Activated CD4-positive, alpha-beta T cell treated with anti-CD3 and anti-CD28 coated beads for 36 hours (primary cell): Measurements from ENCODE around the gene TMEM225B. TPM values are rescaled to one million over a fixed set of nuclear protein-coding genes. Genes with fewer than 3 reads are reported as not detected.
A peak's percentile ranks its signal among the peaks of the same experiment; 100 is the strongest.
"Not testable (repeated sequence)": the region's sequence is repeated elsewhere in the genome, so short reads cannot be mapped to it uniquely, and the experiment has no call there.

Experiments used
- ATAC-seq: fragments of 200-7000 bp; cut with Tn5 transposase; one replicate; pipeline ENCODE4 v1.10.0; 2021; ENCODE audit warnings: mild to moderate bottlenecking, moderate library complexity
- CTCF ChIA-PET: fragments of 350-600 bp; sonication (Branson Sonifier 250); formaldehyde crosslinking; loops from one replicate; lab custom pipeline; 2021; ENCODE audit warnings: antibody characterized with exemption; lab: Charles Lee
- POLR2A ChIA-PET: fragments of 350-600 bp; sonication (Branson Sonifier 250); formaldehyde crosslinking; loops from one replicate; lab custom pipeline; 2021; ENCODE audit warnings: antibody characterized with exemption, inconsistent platforms; lab: Charles Lee
- DNase-seq: peaks from one replicate; pipeline ENCODE4 v3.0.0-alpha.2; 2020
- H3K27ac Mint-ChIP-seq: one replicate; pipeline ENCODE4 v1.8.0; 2021; ENCODE audit warnings: mixed read lengths
- H3K27me3 Mint-ChIP-seq: one replicate; pipeline ENCODE4 v1.8.0; 2021; ENCODE audit warnings: mixed read lengths
- H3K36me3 Mint-ChIP-seq: one replicate; pipeline ENCODE4 v1.8.0; 2021; ENCODE audit warnings: low read depth, mixed read lengths
- H3K4me1 Mint-ChIP-seq: one replicate; pipeline ENCODE4 v1.8.0; 2021; ENCODE audit warnings: mixed read lengths
- H3K4me3 Mint-ChIP-seq: one replicate; pipeline ENCODE4 v1.8.0; 2021; ENCODE audit warnings: mild to moderate bottlenecking, moderate library complexity, mixed read lengths
- H3K9me3 Mint-ChIP-seq: one replicate; pipeline ENCODE4 v1.8.0; 2021; ENCODE audit warnings: low read depth, mixed read lengths
- intact Hi-C, 2 experiments: fragments of 100-400 bp; cut with DNase I in 1 of 2; cut with micrococcal nuclease in 1 of 2; formaldehyde crosslinking; loops; one replicate each; pipeline versions ENCODE4 v1.14.2 to v1.15.1; 2022 to 2024; cut with DNase I, micrococcal nuclease
- total RNA-seq, 2 experiments: library from RNA; stranded (reverse); gene quantifications; one replicate each; pipeline ENCODE4 v1.2.3, GENCODE V29; 2021

TMEM225B gene
- total RNA-seq, 2 experiments from 2014 or later, result 0.57 to 0.58 TPM

GRCh38 chr7:99579281-99579955 is 18.6 kb upstream of the TMEM225B start:
- no peaks in the 10 kb centered on the region for H3K36me3 Mint-ChIP-seq
- no peaks in the 10 kb centered on the region for H3K27me3 Mint-ChIP-seq
- peak overlapping the region; percentile 70 for H3K4me3 Mint-ChIP-seq
- no peak overlapping the region for H3K27ac Mint-ChIP-seq
- H3K9me3 Mint-ChIP-seq, result no peaks in the 10 kb centered on the region
- ChIA-PET CTCF (interaction anchor here (0.6 to 1.4 kb wide), 3 partner anchors 20 to 677 kb away, joined by 3 read pairs; no protein-coding TSS in a partner anchor), POLR2A (no interaction called here)
- ATAC-seq (no peak), DNase-seq (no peak)
- intact Hi-C loops, result no loop called here
- H3K4me1 Mint-ChIP-seq, result peaks cover 19% of the 10 kb centered on the region

DNA sequence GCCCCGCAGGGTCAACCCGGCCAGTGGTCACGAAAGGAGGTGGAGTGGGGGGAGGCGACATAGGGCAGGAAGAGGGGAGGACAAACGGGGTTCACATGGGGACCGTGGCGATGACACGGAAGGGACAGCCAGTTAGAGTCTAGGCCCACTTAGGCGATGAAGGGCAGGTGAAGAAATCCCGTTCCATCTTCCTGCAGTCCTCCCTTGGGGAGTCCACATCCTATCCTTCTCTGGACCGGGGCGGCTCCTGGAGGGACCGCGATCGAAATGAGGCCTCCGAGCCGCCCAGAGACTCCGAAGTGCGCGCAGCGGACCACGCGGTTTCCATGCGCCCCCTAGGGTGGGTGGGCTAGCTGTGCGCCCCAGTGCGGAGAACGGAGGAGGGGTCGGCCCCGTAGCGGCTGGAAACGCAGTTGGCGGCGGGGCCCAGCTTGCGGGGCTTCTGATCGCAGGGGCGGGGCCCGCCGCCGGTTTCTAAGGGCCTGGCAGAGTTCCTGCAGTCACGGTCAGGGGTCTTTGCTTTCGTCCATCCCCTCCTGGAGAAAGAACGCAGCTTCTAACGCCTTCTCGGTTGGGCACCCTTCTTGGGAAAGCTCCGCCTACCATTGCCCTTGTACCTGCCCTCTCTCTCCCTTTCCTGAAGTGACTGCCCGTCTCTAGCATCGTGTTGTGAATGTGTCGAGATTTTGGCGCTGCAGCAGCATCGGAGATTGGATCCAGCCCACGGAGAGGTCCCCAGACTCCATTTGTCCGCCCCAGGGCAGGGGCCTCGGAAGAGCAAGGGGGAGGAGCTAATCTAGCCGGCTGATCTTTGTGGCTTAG is 17.9 kb upstream of the TMEM225B start:
- POLR2A ChIA-PET, result interaction anchor here (1.1 kb wide), 1 partner anchor 109 kb away, joined by 6 read pairs; no protein-coding TSS in a partner anchor
- Mint-ChIP-seq H3K9me3 (no peaks in the 10 kb centered on the region), H3K4me3 (peak overlapping the region; percentile 70), H3K27ac (peak overlapping the region; percentile 73), H3K27me3 (no peaks in the 10 kb centered on the region), H3K4me1 (peaks cover 19% of the 10 kb centered on the region), H3K36me3 (no peaks in the 10 kb centered on the region)
- ATAC-seq (peak; percentile 78), DNase-seq (peak; percentile 75)
- intact Hi-C loops, result loop anchor here (1.0 to 2.0 kb wide), 2 partner anchors 37 to 108 kb away; partner anchors contain the start of genes ZSCAN25 (in 2 of the 2) and ZNF789 (in 1 of the 2)
- CTCF ChIA-PET, result interaction anchor here (0.5 to 1.4 kb wide), 7 partner anchors 19 to 1251 kb away, joined by 3 to 4 read pairs (median 3); no protein-coding TSS in a partner anchor

- not testable (repeated sequence) for DNase-seq, H3K9me3 Mint-ChIP-seq, ATAC-seq, H3K27me3 Mint-ChIP-seq, H3K36me3 Mint-ChIP-seq
- Mint-ChIP-seq H3K4me3 (peak overlapping the region; percentile 70), H3K4me1 (peaks cover 19% of the 10 kb centered on the region), H3K27ac (peak overlapping the region; percentile 73)
- intact Hi-C loops, result loop anchor here (1.0 to 2.0 kb wide), 2 partner anchors 36 to 109 kb away; partner anchors contain the start of genes ZSCAN25 (in 2 of the 2) and ZNF789 (in 1 of the 2)
- CTCF ChIA-PET, result interaction anchor here (0.6 to 1.4 kb wide), 5 partner anchors 17 to 1252 kb away, joined by 3 to 4 read pairs (median 3); partner anchors contain the start of gene TMEM225B
- POLR2A ChIA-PET, result interaction anchor here (1.1 kb wide), 1 partner anchor 109 kb away, joined by 6 read pairs; no protein-coding TSS in a partner anchor
Measured at GRCh38 chr7:99580778-99581332, 17.2 kb upstream of the TMEM225B start.

GRCh38 chr7:99588868-99589267 is 9.2 kb upstream of the TMEM225B start:
- H3K27ac Mint-ChIP-seq, result no peak overlapping the region
- CTCF ChIA-PET, result no interaction called here
- no peaks in the 10 kb centered on the region for H3K4me1 Mint-ChIP-seq

GRCh38 chr7:99594948-99595745 is 2.9 kb upstream of the TMEM225B start:
- Mint-ChIP-seq H3K27me3 (no peaks in the 10 kb centered on the region), H3K36me3 (no peaks in the 10 kb centered on the region), H3K9me3 (no peaks in the 10 kb centered on the region), H3K4me3 (no peak overlapping the region), H3K27ac (no peak overlapping the region), H3K4me1 (no peaks in the 10 kb centered on the region)
- intact Hi-C loops, result no loop called here
- CTCF ChIA-PET, result no interaction called here
- POLR2A ChIA-PET, result no interaction called here
- ATAC-seq, result peak; percentile 76
- DNase-seq, result no peak

More at GRCh38 chr7:99588868-99589267, 9.2 kb upstream of the TMEM225B start:
- POLR2A ChIA-PET, result no interaction called here
- Mint-ChIP-seq H3K27me3 (no peaks in the 10 kb centered on the region), H3K9me3 (no peaks in the 10 kb centered on the region), H3K4me3 (no peak overlapping the region), H3K36me3 (no peaks in the 10 kb centered on the region)
- ATAC-seq (peak; percentile 41), DNase-seq (no peak)
- intact Hi-C loops, result no loop called here

GRCh38 chr7:99596408-99596955 is 1.6 kb upstream of the TMEM225B start:
- CTCF ChIA-PET, result no interaction called here

GRCh38 chr7:99599836-99600235 is 1.8 kb downstream of the TMEM225B start:
- intact Hi-C loops, result no loop called here
- Mint-ChIP-seq H3K27ac (no peak overlapping the region), H3K27me3 (no peaks in the 10 kb centered on the region), H3K4me3 (no peak overlapping the region), H3K4me1 (no peaks in the 10 kb centered on the region), H3K9me3 (no peaks in the 10 kb centered on the region), H3K36me3 (no peaks in the 10 kb centered on the region)
- POLR2A ChIA-PET, result no interaction called here
- CTCF ChIA-PET, result no interaction called here
- no peak for ATAC-seq
- no peak for DNase-seq

More at GRCh38 chr7:99596408-99596955, 1.6 kb upstream of the TMEM225B start:
- intact Hi-C loops, result no loop called here
- Mint-ChIP-seq H3K27ac (no peak overlapping the region), H3K27me3 (no peaks in the 10 kb centered on the region), H3K9me3 (no peaks in the 10 kb centered on the region), H3K4me3 (no peak overlapping the region), H3K36me3 (no peaks in the 10 kb centered on the region), H3K4me1 (no peaks in the 10 kb centered on the region)
- no peak for DNase-seq
- ATAC-seq, result no peak
- POLR2A ChIA-PET, result no interaction called here

DNA sequence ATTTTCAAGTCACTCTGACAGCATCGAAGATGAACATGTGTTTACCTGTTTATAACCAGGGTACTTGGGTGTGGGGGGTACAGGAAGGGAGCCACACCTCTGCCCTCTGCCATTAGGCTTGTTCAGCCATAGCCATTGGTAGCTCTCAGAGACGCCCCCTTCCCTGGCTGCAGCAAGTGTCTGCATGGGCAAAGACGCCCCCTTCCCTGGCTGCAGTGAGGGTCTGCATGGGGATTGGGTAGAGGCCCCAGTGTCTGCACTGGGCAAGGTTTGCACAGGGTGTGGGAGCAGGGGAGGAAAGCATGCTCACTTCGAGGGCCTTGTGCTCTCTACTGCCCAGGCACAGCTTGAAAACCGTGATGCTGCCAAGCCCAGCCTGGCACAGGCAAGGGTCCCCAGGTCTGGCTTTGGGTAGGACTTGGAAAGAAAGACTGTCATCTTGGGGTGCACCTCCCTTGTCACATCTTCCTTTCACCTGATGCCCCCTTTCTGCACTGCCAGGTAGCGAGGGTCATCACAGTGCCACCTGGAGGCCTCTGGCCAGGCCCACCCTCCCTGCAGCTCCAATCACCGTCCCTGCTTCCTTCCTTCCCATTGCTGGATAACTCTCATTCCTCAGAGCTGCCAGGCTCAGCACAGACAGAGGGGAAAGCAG is 3.7 kb downstream of the TMEM225B start:
- no peaks in the 10 kb centered on the region for H3K27me3 Mint-ChIP-seq
- no peaks in the 10 kb centered on the region for H3K9me3 Mint-ChIP-seq
- H3K4me1 Mint-ChIP-seq, result no peaks in the 10 kb centered on the region
- no peaks in the 10 kb centered on the region for H3K36me3 Mint-ChIP-seq
- ATAC-seq, result no peak
- DNase-seq, result no peak
- CTCF ChIA-PET, result no interaction called here
- intact Hi-C loops, result no loop called here
- H3K4me3 Mint-ChIP-seq, result no peak overlapping the region
- POLR2A ChIA-PET, result no interaction called here
- H3K27ac Mint-ChIP-seq, result no peak overlapping the region

GRCh38 chr7:99605527-99605926 is 7.5 kb downstream of the TMEM225B start:
- no peak overlapping the region for H3K4me3 Mint-ChIP-seq
- H3K4me1 Mint-ChIP-seq, result no peaks in the 10 kb centered on the region
- ChIA-PET POLR2A (no interaction called here), CTCF (no interaction called here)
- DNase-seq, result no peak
- H3K9me3 Mint-ChIP-seq, result no peaks in the 10 kb centered on the region
- no peak overlapping the region for H3K27ac Mint-ChIP-seq
- ATAC-seq, result no peak
- no peaks in the 10 kb centered on the region for H3K27me3 Mint-ChIP-seq
- H3K36me3 Mint-ChIP-seq, result no peaks in the 10 kb centered on the region
- intact Hi-C loops, result no loop called here

DNA sequence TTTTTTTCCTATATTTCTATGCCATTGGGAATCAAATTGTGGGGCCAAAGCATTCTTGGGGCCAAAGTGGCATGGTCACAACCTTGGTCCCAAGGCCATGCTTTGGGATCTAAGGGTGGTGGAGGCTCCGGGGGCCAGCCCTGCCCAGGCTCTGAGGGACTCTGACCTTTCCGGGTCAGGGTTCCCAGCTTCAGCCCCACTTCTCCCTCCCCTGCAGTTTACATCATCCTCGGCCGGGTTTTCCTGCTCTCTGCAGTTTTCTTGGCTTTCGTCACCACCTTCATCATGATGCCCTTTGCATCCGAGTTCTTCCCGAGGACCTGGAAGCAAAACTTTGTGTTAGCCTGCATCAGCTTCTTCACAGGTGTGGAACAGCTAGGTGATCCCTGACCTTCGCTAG is 8.5 kb downstream of the TMEM225B start:
- H3K27me3 Mint-ChIP-seq, result no peaks in the 10 kb centered on the region
- DNase-seq (no peak), ATAC-seq (no peak)
- no peaks in the 10 kb centered on the region for H3K4me1 Mint-ChIP-seq
- intact Hi-C loops, result no loop called here
- ChIA-PET CTCF (no interaction called here), POLR2A (no interaction called here)
- H3K4me3 Mint-ChIP-seq, result no peak overlapping the region
- no peaks in the 10 kb centered on the region for H3K36me3 Mint-ChIP-seq
- no peak overlapping the region for H3K27ac Mint-ChIP-seq
- H3K9me3 Mint-ChIP-seq, result no peaks in the 10 kb centered on the region
